Stimulated activated CD4-positive, alpha-beta T cell treated with anti-CD3 and anti-CD28 coated beads, Interleukin-15, amount 100 ng/mL, for 24 hours (primary cell): ENCODE results near the gene SNX11.
A peak's percentile ranks its signal among the peaks of the same experiment; 100 is the strongest.
"Not testable (repeated sequence)": the region's sequence is repeated elsewhere in the genome, so short reads cannot be mapped to it uniquely, and the experiment has no call there.

ENCODE experiments used
- DNase-seq: peaks from one replicate; pipeline ENCODE4 v3.0.0-alpha.2; 2020

Gene SNX11

DNA sequence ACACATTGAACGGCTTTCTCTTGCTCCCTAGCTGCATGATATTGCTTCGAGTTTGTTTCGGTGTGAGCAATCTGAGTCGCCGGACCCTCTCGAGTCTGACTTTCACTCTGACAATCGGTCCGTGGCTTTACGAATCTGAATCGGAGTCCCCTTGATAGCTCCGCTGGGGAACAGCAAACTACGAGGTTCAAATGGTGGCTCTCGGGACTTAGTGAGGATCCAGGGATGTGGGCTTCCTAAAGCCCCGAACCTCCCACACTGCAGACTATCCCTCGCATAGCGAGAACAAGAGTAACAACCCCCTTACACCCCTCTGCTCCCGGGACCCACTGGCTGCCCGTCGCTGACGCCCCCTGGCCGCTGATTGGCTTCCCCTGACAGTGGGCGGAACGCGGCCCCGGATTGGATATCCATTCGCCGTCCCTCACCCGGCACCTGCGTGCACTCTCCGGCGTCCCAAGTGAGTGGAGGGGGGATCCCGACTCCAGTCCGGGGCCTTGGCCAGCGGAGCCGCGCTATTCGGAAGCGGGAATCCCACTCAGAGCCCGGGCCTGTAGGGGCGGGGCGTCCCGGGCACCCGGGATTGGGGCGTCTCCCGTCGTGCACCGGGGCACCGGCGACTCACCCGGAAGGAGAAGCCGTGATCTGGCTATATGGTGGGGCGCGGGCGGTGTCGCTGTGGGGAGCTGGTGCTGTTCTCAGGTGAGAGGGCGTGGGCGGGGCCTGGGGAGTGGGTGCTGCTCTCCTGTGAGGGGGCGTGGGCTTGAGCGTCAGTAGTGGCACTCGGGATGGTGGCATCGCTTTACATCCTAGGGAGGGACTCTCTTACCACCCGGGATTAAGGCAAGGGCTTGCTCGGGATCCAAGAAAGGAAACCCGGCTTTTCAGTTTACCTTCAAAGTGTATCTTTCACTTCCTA, at the start of gene SNX11:
TSS of gene SNX11 (plus strand) at position 630 of the 919 bp plus-strand sequence. CDS start 4,278 bp downstream, outside the sequence.
- peak; percentile 97 for DNase-seq

DNA sequence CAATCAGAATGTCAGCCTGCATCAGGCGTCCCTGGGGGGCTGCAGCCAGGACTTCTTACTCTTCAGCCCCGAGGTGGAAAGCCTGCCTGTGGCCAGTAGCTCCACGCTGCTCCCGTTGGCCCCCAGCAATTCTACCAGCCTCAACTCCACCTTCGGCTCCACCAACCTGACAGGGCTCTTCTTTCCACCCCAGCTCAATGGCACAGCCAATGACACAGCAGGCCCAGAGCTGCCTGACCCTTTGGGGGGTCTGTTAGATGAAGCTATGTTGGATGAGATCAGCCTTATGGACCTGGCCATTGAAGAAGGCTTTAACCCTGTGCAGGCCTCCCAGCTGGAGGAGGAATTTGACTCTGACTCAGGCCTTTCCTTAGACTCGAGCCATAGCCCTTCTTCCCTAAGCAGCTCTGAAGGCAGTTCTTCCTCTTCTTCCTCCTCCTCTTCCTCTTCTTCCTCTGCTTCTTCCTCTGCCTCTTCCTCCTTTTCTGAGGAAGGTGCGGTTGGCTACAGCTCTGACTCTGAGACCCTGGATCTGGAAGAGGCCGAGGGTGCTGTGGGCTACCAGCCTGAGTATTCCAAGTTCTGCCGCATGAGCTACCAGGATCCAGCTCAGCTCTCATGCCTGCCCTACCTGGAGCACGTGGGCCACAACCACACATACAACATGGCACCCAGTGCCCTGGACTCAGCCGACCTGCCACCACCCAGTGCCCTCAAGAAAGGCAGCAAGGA, 49.0 kb upstream of the SNX11 start:
- DNase-seq, result no peak

DNA sequence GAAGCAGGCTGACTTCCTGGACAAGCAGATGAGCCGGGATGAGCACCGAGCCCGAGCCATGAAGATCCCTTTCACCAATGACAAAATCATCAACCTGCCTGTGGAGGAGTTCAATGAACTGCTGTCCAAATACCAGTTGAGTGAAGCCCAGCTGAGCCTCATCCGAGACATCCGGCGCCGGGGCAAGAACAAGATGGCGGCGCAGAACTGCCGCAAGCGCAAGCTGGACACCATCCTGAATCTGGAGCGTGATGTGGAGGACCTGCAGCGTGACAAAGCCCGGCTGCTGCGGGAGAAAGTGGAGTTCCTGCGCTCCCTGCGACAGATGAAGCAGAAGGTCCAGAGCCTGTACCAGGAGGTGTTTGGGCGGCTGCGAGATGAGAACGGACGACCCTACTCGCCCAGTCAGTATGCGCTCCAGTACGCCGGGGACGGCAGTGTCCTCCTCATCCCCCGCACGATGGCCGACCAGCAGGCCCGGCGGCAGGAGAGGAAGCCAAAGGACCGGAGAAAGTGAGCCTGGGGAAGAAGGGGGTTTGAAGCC, 48.4 kb upstream of the SNX11 start:
- DNase-seq, result no peak

- DNase-seq, result no peak
Measured at GRCh38 chr17:48060249-48060648, 47.3 kb upstream of the SNX11 start.

DNA sequence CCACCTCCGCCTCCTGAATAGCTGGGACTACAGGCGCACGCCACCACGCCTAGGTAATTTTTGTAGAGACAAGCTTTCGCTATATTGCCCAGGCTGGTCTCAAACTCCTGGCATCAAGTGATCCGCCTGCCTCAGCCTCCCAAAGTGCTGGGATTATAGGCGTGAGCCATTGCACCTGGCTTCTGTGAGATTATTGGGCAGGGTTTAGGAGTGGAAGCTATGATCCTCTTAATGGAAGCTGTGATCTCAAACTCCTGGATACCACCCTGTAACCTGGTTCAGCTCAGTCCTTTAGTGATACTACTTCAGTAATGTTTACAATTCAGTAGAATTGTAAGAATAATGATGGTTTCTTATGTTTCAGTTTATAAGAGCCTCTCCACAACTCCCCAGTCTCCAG, 45.3 kb upstream of the SNX11 start:
- DNase-seq, result no peak

DNA sequence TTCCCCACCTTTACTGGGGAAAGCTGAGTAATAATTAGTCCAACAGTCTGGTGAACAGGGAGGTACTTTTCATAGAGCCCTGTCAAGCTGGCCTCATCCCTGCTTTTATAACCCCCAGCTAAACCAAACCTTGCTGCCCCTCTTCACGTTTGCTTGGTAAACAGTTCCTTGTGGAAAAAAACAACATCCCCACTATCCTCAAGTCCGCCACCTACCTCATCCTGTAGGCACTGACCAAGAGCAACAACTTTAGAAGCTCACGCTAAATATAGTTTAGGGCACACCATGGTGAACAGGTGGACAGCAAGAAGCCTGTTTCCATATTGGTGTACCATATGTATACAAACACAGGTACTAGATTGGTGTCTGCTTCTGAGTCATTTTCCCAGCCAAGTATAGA, 42.9 kb upstream of the SNX11 start:
- no peak for DNase-seq

DNA sequence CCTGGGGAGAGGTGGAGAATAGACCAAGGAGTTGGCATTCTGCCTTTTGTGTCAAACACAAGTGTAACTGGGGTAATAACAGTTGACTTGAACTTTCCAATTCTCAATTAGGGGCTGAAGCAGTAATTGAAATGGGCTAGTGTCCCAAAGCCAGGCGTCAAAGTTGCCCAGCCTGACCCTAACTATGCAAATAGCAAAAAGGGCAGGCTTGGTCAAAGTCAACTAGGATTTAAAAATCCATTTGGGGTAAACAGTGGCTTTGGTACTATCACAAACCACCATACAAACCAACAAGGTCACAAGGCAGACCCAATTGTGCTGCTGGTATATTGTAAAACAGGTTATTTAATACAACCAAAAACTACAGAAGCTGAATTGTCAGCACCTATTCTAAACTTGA, 41.4 kb upstream of the SNX11 start:
- no peak for DNase-seq

DNA sequence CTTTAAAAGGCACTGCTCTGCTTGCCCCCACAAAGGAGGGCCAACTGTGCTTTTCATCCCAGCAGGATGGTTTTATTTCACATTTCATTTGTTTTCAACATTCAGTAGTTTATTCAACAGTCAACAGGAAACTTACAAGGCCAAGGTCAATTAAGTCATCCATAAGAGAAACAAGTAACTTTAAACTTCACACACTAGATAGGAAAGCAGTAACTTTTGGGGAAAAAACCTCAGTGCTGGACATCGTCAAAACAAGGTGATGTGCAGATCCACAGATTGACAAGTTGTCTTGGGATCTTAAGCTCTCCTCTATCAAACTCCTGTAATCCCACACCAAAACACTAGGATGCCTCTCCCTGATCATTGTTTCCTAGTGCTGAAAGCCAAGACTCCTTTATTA, 40.9 kb upstream of the SNX11 start:
- no peak for DNase-seq

- DNase-seq, result no peak
Measured at GRCh38 chr17:48067245-48067644, 40.3 kb upstream of the SNX11 start.

DNA sequence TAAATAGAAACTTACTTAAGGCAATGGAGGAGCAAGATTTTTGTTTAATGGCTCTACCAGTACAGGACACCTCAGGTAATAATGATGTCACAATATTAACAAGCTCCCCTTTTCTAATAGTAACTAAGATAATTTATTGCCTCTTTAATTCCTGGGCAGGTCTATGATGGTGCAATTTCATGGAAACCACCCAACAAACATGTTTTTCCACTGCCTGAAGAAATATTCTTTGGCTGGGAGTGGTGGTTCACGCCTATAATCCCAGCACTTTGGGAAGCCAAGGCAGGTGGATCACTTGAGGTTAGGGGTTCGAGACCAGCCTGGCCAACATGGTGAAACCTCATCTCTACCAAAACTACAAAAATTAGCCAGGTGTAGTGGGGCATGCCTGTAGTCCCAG, 39.8 kb upstream of the SNX11 start:
- not testable (repeated sequence) for DNase-seq

GRCh38 chr17:48068491-48068961, 39.0 kb upstream of the SNX11 start:
- peak; percentile 26 for DNase-seq

- DNase-seq, result no peak
Measured at GRCh38 chr17:48070195-48070594, 37.4 kb upstream of the SNX11 start.

DNA sequence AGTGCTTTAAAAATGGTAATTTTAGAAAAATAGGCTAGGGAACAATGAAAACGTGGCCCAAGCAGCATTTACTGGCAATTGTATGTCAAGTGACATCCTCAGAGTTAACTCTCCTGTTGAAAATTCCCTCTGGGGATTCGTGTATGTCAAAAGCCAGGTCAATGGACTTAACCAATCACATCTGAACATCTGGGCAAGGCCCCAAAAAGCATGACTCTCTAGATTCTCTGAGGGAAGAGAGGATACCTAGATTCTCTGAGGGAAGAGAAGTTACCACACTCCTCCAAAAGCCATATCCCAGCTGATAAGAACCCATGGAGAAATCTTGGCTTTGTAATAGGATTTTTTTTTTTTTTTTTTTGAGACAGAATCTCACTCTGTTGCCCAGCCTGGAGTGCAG, 35.9 kb upstream of the SNX11 start:
- DNase-seq, result no peak

GRCh38 chr17:48072811-48073210, 34.8 kb upstream of the SNX11 start:
- DNase-seq, result not testable (repeated sequence)

DNA sequence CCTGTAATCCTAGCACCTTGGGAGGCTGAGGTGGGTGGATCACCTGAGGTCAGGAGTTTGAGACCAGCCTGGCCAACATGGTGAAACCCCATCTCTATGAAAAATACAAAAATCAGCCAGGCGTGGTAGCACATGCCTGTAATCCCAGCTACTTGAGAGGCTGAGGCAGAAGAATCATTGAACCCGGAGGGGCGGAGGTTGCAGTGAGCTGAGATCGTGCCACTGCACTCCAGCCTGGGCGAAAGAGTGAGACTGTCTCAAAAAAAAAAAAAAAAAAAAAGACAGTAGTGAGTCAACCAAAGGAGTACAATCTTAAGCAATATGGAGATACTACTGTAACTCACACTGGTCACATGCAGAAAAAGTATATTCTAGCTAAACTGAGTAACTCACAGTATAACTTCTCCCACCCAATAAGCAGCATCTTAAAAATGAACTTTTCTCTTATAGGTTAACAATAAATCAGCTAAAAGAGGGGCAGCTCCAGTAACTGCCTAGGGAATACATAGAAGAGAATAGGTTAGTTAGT, 33.9 kb upstream of the SNX11 start:
- DNase-seq, result not testable (repeated sequence)

DNA sequence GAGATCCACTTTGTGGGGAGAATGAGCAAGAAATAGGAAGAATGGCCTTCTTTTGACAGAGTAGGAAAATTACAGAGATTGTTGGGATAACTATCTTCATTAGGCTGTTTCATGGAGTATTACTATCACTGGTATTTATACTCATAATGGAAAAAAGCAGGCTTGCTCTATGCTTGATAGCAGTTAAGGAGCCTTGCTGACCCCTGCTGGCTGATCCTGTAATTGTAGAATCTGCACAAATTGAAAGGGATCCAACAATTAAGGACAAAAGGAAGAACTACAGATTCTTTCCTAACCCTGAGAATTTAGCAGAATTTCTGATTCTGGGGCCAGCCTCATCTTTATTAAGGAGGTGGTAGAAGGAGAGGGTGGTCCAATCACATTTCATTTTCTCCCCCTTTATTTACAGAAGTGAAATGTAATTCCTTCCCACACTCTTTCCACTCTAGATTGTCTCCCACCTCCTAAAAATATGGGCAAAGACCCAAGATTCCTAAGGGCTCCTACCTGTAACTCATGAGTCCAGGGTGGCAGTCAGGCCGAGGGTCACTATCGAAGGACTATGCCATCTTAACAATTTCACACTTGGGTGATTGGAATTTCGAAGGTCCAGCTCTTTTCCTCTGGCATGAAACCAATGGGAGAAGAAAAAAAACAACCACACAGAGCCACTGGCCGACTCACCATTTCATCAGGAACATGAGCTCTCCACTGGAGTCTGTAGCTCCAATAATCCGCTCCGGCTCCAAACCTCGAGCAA, 33.1 kb upstream of the SNX11 start:
- DNase-seq, result peak; percentile 82

DNA sequence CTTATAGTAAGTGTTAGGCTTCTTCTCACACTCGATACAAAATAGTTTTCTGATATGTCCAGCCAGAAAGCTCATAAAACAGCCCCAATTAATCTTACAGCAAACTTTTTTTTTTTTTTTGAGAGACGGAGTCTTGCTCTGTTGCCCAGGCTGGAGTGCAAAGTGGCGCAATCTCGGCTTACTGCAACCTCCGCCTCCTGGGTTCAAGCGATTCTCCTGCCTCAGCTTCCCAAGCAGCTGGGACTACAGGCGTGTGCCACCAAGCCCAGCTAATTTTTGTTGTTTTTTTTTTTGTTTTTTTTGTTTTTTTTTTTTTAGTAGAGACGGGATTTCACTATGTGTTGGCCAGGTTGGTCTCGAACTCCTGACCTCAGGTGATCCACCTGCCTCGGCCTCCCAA, 30.4 kb upstream of the SNX11 start:
- not testable (repeated sequence) for DNase-seq

DNA sequence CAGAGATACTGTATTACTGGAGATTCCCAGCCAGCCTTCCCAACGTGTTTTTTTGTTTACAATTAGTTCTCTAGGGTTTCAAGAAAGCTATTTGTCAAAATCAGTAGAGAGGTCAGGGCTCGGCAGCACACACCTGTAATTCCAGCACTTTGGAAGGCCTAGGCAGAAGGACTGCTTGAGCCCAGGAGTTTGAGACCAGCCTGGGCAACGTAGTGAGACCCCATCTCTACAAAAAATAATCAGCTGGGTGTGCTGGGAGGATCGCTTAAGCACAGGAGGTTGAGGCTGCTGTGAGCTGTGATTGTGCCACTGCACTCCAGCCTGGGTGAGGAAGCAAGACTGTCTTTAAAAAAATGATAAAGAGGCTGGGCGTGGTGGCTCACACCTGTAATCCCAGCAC, 25.7 kb upstream of the SNX11 start:
- DNase-seq, result no peak

DNA sequence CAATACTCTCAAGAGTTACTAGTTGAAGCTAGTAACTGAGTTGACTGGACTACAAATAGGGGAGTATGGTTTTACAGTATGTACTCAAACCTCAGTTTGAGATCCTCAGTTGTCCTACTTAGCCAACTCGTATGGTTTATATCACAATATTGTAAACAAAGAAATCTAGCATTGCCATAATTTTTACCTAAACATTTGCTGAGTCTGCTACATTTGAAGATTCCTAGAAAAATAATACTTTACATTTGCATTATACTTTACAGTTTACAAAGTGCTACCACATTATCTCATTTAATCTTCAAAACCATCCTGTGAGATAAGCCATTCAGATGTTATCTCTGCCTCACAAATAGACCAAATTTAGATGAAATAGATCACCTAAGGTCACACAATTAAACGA, 22.6 kb upstream of the SNX11 start:
- no peak for DNase-seq

- no peak for DNase-seq
Measured at GRCh38 chr17:48093341-48094045, 14.1 kb upstream of the SNX11 start.

DNA sequence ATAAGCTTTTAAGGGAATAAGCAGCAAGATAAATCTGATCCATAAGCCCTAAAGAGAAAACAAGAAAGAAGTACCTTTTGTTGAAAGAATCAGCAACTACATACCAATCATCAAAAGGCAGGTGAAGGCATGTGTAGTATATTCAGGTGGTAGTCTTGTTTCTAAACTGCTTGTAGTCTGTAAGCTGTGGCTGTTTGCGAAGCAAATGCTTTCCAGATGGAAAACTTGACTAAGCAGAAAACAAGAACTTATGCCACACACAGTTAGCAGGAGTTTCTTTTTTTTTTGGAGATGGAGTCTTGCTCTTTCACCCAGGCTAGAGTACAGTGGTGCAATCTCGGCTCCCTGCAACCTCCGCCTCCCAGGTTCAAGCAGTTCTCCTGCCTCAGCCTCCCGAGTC, 12.0 kb upstream of the SNX11 start:
- no peak for DNase-seq

- DNase-seq, result no peak
Measured at GRCh38 chr17:48100160-48100559, 7.4 kb upstream of the SNX11 start.
